ENCODE data around the gene SLC33A1. TPM values are rescaled to one million over a fixed set of nuclear protein-coding genes. Genes with fewer than 3 reads are reported as not detected.
"Not testable (repeated sequence)": the region's sequence is repeated elsewhere in the genome, so short reads cannot be mapped to it uniquely, and the experiment has no call there.

Gene SLC33A1
- total RNA-seq, 3 donors from 2014 or later = 23.0 to 37.3 (median 33.8) TPM

DNA sequence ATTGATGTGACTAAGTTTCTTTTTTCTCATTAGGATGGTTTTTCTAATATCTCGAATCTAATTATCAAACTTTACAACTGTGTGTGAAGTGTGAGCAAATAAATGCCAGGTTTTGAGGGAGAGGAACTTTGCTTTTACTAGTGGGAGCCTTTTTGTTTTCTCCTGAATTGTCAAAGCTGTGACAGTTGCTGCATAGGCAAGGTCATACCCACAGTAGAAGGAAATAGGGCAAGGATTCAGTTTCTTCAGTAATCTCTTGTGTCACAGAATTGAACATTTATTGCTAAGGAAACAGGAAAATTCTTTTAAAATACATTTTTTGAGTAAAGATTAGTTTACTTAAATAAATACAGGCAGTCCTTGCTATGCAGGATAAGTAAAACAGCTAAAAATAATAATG, 35.7 kb upstream of the SLC33A1 start:
- H3K4me1 ChIP-seq = no peaks in the 10 kb centered on the region
- no peak for DNase-seq (ENCODE audit: low spot score in 2 of 2)
- H3K27me3 ChIP-seq = no peaks in the 10 kb centered on the region
- TF ChIP-seq POLR2AphosphoS5 (IDR thresholded peaks at IDR 0.05) (no peak), POLR2A (IDR thresholded peaks at IDR 0.05) (no peak)
- TF ChIP-seq, protein P1, sequence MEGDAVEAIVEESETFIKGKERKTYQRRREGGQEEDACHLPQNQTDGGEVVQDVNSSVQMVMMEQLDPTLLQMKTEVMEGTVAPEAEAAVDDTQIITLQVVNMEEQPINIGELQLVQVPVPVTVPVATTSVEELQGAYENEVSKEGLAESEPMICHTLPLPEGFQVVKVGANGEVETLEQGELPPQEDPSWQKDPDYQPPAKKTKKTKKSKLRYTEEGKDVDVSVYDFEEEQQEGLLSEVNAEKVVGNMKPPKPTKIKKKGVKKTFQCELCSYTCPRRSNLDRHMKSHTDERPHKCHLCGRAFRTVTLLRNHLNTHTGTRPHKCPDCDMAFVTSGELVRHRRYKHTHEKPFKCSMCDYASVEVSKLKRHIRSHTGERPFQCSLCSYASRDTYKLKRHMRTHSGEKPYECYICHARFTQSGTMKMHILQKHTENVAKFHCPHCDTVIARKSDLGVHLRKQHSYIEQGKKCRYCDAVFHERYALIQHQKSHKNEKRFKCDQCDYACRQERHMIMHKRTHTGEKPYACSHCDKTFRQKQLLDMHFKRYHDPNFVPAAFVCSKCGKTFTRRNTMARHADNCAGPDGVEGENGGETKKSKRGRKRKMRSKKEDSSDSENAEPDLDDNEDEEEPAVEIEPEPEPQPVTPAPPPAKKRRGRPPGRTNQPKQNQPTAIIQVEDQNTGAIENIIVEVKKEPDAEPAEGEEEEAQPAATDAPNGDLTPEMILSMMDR (IDR thresholded peaks at IDR 0.05) = no peak
- intact Hi-C loops (cut with DNase I; ENCODE audit: low total_unique reads) = loop anchor here (10.0 kb wide), 1 partner anchor 1435 kb away; no protein-coding TSS in a partner anchor
- H3K27ac ChIP-seq = no peak overlapping the region
- no peak overlapping the region for H3K4me3 ChIP-seq
- no peaks in the 10 kb centered on the region for H3K36me3 ChIP-seq
- no peaks in the 10 kb centered on the region for H3K9me3 ChIP-seq

GRCh38 chr3:155889212-155889611, 35.0 kb upstream of the SLC33A1 start:
- Histone ChIP-seq H3K9me3 (no peaks in the 10 kb centered on the region), H3K4me1 (no peaks in the 10 kb centered on the region), H3K27me3 (no peaks in the 10 kb centered on the region), H3K4me3 (no peak overlapping the region), H3K36me3 (no peaks in the 10 kb centered on the region), H3K27ac (no peak overlapping the region)
- TF ChIP-seq, protein P1 (IDR thresholded peaks at IDR 0.05) = no peak
- TF ChIP-seq POLR2A (IDR thresholded peaks at IDR 0.05) (no peak), POLR2AphosphoS5 (IDR thresholded peaks at IDR 0.05) (no peak)
- intact Hi-C loops (cut with DNase I; ENCODE audit: low total_unique reads) = loop anchor here (10.0 kb wide), 1 partner anchor 1434 kb away; no protein-coding TSS in a partner anchor
- no peak for DNase-seq (ENCODE audit: low spot score in 2 of 2)

DNA sequence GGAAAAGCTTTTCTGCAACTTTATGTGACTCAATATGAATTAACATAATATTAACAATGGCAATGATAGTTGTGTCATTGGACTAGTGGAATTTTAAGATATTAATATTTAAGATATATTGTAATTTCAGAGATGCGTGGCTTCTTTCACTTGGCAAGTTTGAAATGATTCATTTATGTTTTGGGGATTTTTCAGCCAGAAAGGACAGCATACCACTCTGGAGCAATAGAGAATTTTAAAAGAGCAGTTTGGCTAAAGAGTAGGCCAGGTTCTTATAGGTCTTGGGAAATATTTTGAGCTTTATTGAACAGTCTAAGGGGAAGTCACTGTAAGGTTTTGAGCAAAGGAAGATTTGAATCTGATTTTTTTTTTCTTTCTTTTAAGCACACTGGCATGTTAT, 32.7 kb upstream of the SLC33A1 start:
- H3K36me3 ChIP-seq = no peaks in the 10 kb centered on the region

GRCh38 chr3:155886348-155886747, 32.1 kb upstream of the SLC33A1 start:
- not testable (repeated sequence) for H3K9me3 ChIP-seq; H3K4me1 ChIP-seq; H3K27ac ChIP-seq; H3K27me3 ChIP-seq; DNase-seq (ENCODE audit: low spot score in 2 of 2); H3K36me3 ChIP-seq; H3K4me3 ChIP-seq
- intact Hi-C loops (cut with DNase I; ENCODE audit: low total_unique reads) = loop anchor here (10.0 kb wide), 1 partner anchor 1432 kb away; no protein-coding TSS in a partner anchor

More for the DNA sequence above, 32.7 kb upstream of the SLC33A1 start:
- TF ChIP-seq, protein P1 (IDR thresholded peaks at IDR 0.05) = no peak
- TF ChIP-seq POLR2A (IDR thresholded peaks at IDR 0.05) (no peak), POLR2AphosphoS5 (IDR thresholded peaks at IDR 0.05) (no peak)
- H3K4me1 ChIP-seq = no peaks in the 10 kb centered on the region
- H3K27ac ChIP-seq = no peak overlapping the region
- H3K4me3 ChIP-seq = no peak overlapping the region
- intact Hi-C loops (cut with DNase I; ENCODE audit: low total_unique reads) = loop anchor here (10.0 kb wide), 1 partner anchor 1432 kb away; no protein-coding TSS in a partner anchor
- no peak for DNase-seq (ENCODE audit: low spot score in 2 of 2)
- no peaks in the 10 kb centered on the region for H3K27me3 ChIP-seq
- no peaks in the 10 kb centered on the region for H3K9me3 ChIP-seq

DNA sequence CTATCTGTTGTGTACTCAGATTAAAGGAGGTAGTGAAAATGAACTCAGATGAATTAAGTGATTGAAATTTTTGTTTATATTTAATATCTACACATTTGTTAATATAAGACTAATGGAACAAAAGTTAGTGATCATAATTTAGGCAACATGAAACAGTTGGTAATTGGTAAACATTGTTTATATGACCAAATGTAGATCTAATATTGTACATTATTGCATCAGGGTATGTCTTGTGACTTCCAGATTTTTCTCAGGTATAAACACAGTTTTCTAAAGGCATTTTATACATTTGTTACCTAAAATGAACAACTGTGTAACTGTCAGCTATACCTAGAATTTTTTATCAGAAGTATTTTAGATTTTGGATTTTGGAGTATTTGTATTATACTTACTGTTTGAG, 31.1 kb upstream of the SLC33A1 start:
- Histone ChIP-seq H3K27ac (no peak overlapping the region), H3K27me3 (no peaks in the 10 kb centered on the region), H3K9me3 (no peaks in the 10 kb centered on the region), H3K36me3 (no peaks in the 10 kb centered on the region), H3K4me1 (no peaks in the 10 kb centered on the region), H3K4me3 (no peak overlapping the region)
- TF ChIP-seq POLR2AphosphoS5 (IDR thresholded peaks at IDR 0.05) (no peak), POLR2A (IDR thresholded peaks at IDR 0.05) (no peak)
- TF ChIP-seq, protein P1 (IDR thresholded peaks at IDR 0.05) = no peak
- DNase-seq (ENCODE audit: low spot score in 2 of 2) = no peak
- intact Hi-C loops (cut with DNase I; ENCODE audit: low total_unique reads) = loop anchor here (10.0 kb wide), 1 partner anchor 1430 kb away; no protein-coding TSS in a partner anchor
